Activated CD4-positive, CD25-positive, alpha-beta regulatory T cell treated with anti-CD3 and anti-CD28 coated beads, Interleukin-2, amount 50 U/mL, for 72 hours (primary cell): ENCODE measurements around the gene WDR47.
"Not testable (repeated sequence)": the region's sequence is repeated elsewhere in the genome, so short reads cannot be mapped to it uniquely, and the experiment has no call there.

ENCODE experiments used
- DNase-seq: peaks from one replicate; pipeline ENCODE4 v3.0.0; 2021

The WDR47 gene

GRCh38 chr1:109050228-109050995 is 8.5 kb upstream of the WDR47 start:
- DNase-seq, result no peak

DNA sequence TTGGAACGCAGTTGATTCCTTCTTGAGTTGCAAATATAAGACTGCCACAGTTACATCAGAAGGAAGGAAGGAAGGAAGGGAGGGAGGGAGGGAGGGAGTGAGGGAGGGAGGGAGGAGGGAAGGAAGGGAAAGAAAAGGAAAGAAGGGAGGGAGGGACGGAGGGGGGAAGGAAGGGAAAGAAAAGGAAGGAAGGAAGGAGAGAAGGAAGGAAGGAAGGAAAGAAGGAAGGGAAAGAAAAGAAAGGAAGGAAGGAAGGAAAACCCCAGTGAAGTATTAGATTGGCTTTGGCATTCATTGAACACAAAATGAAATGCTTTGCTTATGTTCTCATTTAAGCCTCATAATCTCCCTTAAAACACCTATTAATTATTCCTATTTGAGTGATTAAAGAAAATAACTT is 6.4 kb upstream of the WDR47 start:
- no peak for DNase-seq

GRCh38 chr1:109047339-109047738 is 5.4 kb upstream of the WDR47 start:
- no peak for DNase-seq

- no peak for DNase-seq
Measured at GRCh38 chr1:109046671-109047070, 4.8 kb upstream of the WDR47 start.

GRCh38 chr1:109045595-109045994 is 3.7 kb upstream of the WDR47 start:
- no peak for DNase-seq

DNA sequence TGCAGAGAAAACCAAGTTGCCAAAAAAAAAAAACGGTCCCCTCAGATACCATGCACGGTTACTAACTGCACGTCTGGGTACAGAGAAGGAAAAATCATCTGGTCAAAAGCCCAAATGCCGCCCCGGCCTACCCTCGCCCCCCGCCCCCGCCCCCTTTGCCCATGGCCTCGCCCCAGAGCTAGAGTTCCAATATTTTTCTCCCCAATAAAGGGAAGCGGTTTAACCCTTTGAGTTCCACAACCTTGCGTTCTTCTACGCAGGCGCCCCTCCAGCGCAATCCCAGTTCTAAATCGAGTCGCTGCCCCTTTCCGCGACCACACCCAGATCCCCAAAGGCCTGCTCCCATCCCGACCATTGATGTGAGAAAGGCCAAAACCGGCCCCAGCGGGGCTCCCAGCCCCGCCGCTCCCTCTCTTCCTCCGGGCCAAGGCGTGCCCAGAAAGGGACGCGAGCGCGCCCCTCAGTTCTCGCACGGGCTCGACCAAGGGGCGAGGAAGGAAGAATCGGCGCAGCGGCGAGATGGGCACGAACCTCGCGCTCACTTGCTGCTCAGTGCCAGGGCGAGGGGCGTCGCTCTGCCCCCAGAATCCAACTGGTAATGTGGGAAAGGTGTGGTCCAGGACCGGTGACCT is 797 bp downstream of the WDR47 start:
- no peak for DNase-seq

DNA sequence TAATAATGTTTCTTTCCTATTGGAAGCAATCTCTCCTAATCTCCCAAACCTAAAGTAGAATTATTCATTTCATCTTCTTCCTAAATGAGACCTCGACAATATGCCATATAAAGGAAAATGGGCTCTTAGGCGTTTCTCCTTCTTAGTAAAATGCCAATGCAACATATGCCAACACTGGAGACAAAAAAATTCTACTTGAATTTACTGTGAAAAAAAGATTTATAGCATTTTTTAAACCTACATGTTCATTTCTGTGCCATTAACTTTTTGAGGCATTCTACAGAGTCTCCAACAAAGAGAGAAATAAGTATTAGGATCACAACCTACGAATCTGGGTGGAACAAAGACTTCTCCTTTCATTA is 1.3 kb downstream of the WDR47 start:
- DNase-seq, result no peak

- DNase-seq, result no peak
Measured at GRCh38 chr1:109034382-109034781, 7.5 kb downstream of the WDR47 start.

DNA sequence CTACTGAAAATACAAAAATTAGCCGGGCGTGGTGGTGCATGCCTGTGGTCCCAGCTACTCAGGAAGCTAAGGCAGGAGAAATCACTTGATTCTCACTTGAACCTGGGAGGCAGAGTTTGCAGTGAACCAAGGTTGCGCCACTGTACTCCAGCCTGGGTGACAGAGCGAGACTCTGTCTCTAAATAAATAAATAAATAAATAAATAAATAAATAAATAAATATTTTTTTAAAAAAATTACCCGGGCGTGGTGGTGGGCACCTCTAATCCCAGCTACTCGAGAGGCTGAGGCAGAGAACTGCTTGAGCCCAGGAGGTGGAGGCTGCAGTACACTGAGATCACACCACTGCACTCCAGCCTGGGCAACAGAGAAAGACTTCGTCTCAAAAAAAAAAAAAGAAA is 12.4 kb downstream of the WDR47 start:
- DNase-seq, result not testable (repeated sequence)

- DNase-seq, result no peak
Measured at GRCh38 chr1:109027841-109028240, 14.1 kb downstream of the WDR47 start.

DNA sequence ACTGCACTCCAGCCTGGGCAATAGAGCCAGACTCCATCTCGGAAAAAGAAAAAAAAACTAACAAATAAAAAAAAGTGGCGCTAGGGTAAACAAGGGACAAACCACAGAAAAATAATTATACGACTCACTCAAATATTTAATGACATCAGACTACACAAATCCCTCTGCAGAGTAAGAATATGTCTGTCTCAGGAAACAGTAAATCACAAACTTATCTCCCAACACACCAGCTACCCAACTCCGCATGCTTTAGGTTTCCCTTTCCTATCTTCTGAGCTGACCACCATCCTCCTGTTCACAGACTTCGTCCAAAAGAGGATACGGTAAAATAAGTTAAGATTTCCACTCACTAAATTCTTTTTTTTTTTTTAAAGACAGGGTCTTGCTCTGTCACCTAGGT is 16.2 kb downstream of the WDR47 start:
- DNase-seq, result no peak

GRCh38 chr1:109024646-109025045 is 17.3 kb downstream of the WDR47 start:
- DNase-seq, result no peak

GRCh38 chr1:109020693-109021257 is 21.1 kb downstream of the WDR47 start:
- no peak for DNase-seq

- not testable (repeated sequence) for DNase-seq
Measured at GRCh38 chr1:109017719-109018118, 24.2 kb downstream of the WDR47 start.

- DNase-seq, result no peak
Measured at GRCh38 chr1:109017134-109017533, 24.8 kb downstream of the WDR47 start.

GRCh38 chr1:109011335-109011734 is 30.6 kb downstream of the WDR47 start:
- no peak for DNase-seq

- DNase-seq, result not testable (repeated sequence)
Measured at GRCh38 chr1:108996622-108997021, 45.3 kb downstream of the WDR47 start.

DNA sequence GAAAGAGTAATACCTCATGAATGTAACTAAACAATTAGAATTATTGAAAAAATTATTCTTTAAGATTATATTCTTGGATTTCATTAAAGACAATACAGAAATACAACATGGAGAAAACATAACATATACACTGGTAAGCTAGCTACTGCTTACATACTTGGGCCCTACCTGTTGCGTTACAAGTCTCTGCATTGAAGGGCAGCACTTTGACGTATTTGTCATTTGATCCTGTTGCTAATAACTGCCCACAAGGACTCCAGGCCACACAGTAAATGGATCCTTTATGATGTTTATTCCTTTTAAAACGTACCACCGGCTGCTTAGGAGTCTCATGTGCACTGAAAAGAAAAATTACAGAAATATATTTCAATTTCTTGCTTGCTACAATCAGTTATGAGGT is 58.8 kb downstream of the WDR47 start:
- no peak for DNase-seq

DNA sequence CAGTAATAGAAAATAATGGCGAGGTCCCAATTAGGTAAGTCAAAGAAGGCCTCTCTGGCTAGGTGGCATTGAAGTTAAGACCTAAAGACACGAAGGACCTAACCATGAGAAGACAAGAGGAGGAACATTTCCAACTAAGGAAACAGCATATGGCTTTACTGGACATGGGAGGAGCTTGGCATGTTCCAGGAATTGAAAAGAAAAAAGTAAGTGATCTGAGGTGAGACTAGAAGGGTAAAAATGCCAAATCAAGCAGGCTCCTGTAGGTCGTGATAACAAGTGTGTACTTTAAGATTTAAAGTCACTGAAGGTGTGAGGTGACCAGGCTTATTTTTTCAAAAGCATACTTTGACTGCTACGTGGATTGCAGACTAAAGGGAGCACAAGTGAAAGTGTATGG is 65.2 kb downstream of the WDR47 start:
- DNase-seq, result no peak

- DNase-seq, result no peak
Measured at GRCh38 chr1:108972951-108973350, 69.0 kb downstream of the WDR47 start.

DNA sequence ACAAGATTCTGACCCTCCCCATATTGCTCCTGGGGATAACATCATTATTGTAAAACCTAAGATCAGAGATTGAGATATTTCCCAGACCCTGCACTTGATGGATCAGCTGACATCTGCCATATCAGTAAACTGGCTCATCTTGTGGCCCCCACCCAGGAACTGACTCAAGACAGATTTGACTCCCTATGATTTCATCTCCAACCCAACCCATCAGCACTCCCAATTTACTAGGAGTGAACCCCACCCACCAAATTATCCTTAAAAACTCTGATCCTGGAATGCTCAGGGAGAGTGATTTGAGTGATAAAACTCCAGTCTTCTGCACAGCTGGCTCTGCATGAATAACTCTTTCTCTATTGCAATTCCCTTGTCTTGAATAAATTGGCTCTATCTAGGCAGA is 72.6 kb downstream of the WDR47 start:
- DNase-seq, result no peak

- peak; percentile 90 for DNase-seq
Measured at GRCh38 chr1:108963052-108963686, 78.7 kb downstream of the WDR47 start, which contains the start of gene CLCC1. CLCC1 (minus strand) TSS chr1:108963484; CDS start chr1:108950437, 13,047 bp downstream.

DNA sequence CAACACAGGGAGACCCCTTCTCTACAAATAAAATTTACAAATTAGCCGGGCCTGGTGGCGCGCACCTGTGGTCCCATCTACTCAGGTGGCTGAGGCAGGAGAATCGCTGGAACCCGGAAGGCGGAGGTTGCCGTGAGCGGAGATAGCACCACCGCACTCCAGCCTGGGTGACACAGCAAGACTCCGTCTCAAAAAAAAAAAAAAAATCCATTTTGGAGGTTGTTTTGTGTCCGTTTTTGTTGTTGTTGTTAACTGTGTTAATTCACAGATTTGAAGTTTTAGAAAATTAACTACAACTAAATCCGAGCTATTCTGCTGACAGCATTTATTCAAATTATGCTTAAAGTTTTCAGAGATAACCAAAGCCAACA is 79.2 kb downstream of the WDR47 start:
- peak; percentile 47 for DNase-seq
